Suprapubic skin (tissue), 4 donors: ENCODE measurements around the gene TBL1X.

Experiments used
- CTCF ChIP-seq, 2 donors: fragments of 200-600 bp in 1 of 2; fragments of 450-650 bp in 1 of 2; sonication (generic) in 1 of 2; IDR thresholded peaks; one replicate each; pipeline ENCODE4 v1.5.1; 2016 to 2019; ENCODE audit warnings: antibody characterized with exemption in 2 of 2, mild to moderate bottlenecking in 1 of 2, moderate library complexity in 1 of 2
- EP300 ChIP-seq: sonication (generic); formaldehyde crosslinking; IDR thresholded peaks from one replicate; pipeline ENCODE4 v1.6.1; 2017; ENCODE audit warnings: antibody characterized with exemption
- POLR2A ChIP-seq, 2 donors: fragments of 450-650 bp; IDR thresholded peaks; one replicate each; pipeline ENCODE4 v1.6.1; 2017; ENCODE audit warnings: antibody characterized with exemption in 2 of 2, mild to moderate bottlenecking in 2 of 2, moderate library complexity in 2 of 2
- POLR2AphosphoS5 ChIP-seq, 3 donors: sonication (generic); formaldehyde crosslinking; IDR thresholded peaks; one replicate each; pipeline ENCODE4 v1.6.1; 2017; ENCODE audit warnings: antibody characterized with exemption in 3 of 3

- TF ChIP-seq POLR2A (IDR thresholded peaks at IDR 0.05), result no peak
- TF ChIP-seq CTCF (IDR thresholded peaks at IDR 0.05), result no peak
- no peak for TF ChIP-seq POLR2AphosphoS5 (IDR thresholded peaks at IDR 0.05)
- TF ChIP-seq EP300, result no peak
These were observed 236.9 kb downstream of the TBL1X start for GRCh38 chrX:9701790-9702189.
